ENCODE measurements around the gene C20orf204.
"Not testable (repeated sequence)": the region's sequence is repeated elsewhere in the genome, so short reads cannot be mapped to it uniquely, and the experiment has no call there.

Gene C20orf204

GRCh38 chr20:64035933-64036345, at the start of gene C20orf204:
C20orf204 (plus strand) TSS chr20:64036182; CDS start chr20:64036324, 142 bp downstream.
- FAIRE-seq: no peak

GRCh38 chr20:64000906-64001305, 35.1 kb upstream of the C20orf204 start:
- no peak for FAIRE-seq

GRCh38 chr20:64001607-64002011, 34.4 kb upstream of the C20orf204 start:
- no peak for FAIRE-seq

- no peak for FAIRE-seq
Observed at GRCh38 chr20:64003960-64004725, 31.8 kb upstream of the C20orf204 start.

- FAIRE-seq: no peak
Observed at GRCh38 chr20:64005394-64005793, 30.6 kb upstream of the C20orf204 start.

GRCh38 chr20:64006490-64006889, 29.5 kb upstream of the C20orf204 start:
- FAIRE-seq: no peak

- no peak for FAIRE-seq
Observed at GRCh38 chr20:64006902-64007301, 29.1 kb upstream of the C20orf204 start.

GRCh38 chr20:64009811-64010387, 26.1 kb upstream of the C20orf204 start:
- no peak for FAIRE-seq

GRCh38 chr20:64010711-64011237, 25.2 kb upstream of the C20orf204 start:
- FAIRE-seq: peak; percentile 41

GRCh38 chr20:64011366-64011779, 24.6 kb upstream of the C20orf204 start:
- no peak for FAIRE-seq

GRCh38 chr20:64012385-64013154, 23.4 kb upstream of the C20orf204 start:
- FAIRE-seq: not testable (repeated sequence)

GRCh38 chr20:64015635-64016034, 20.3 kb upstream of the C20orf204 start:
- FAIRE-seq: no peak

- FAIRE-seq: no peak
Observed at GRCh38 chr20:64021124-64021975, 14.6 kb upstream of the C20orf204 start.

GRCh38 chr20:64022671-64023360, 13.2 kb upstream of the C20orf204 start:
- no peak for FAIRE-seq

- FAIRE-seq: no peak
Observed at GRCh38 chr20:64023361-64024140, 12.4 kb upstream of the C20orf204 start.

GRCh38 chr20:64024141-64024990, 11.6 kb upstream of the C20orf204 start:
- no peak for FAIRE-seq

- FAIRE-seq: no peak
Observed at GRCh38 chr20:64025101-64025825, 10.7 kb upstream of the C20orf204 start.

- no peak for FAIRE-seq
Observed at GRCh38 chr20:64025826-64026412, 10.1 kb upstream of the C20orf204 start.
